Effector memory CD4-positive, alpha-beta T cell (primary cell): Measurements from ENCODE around the gene ZNF469.

Source experiments
- DNase-seq, 3 donors: peaks; one replicate each; pipeline ENCODE4 v3.0.0-alpha.2; 2020
- H3K27ac ChIP-seq: 2 replicates; pipeline ENCODE4 v1.7.0; 2013; ENCODE audit warnings: mild to moderate bottlenecking, low read length, moderate library complexity; ENCODE audit not compliant: insufficient read depth, poor library complexity, severe bottlenecking
- H3K27me3 ChIP-seq: replicated peaks from 2 replicates; pipeline ENCODE4 v1.7.0; 2013; ENCODE audit warnings: mild to moderate bottlenecking, low read length; ENCODE audit not compliant: insufficient read depth, control insufficient read depth, poor library complexity, severe bottlenecking
- H3K36me3 ChIP-seq: 2 replicates; pipeline ENCODE4 v1.7.0; 2013; ENCODE audit warnings: mild to moderate bottlenecking, low read length, moderate library complexity; ENCODE audit not compliant: control insufficient read depth, insufficient read depth
- H3K4me1 ChIP-seq: 2 replicates; pipeline ENCODE4 v1.7.0; 2013; ENCODE audit warnings: low read length, mild to moderate bottlenecking; ENCODE audit not compliant: control insufficient read depth, insufficient read depth, poor library complexity, severe bottlenecking
- H3K4me3 ChIP-seq: 2 replicates; pipeline ENCODE4 v1.7.0; 2013; ENCODE audit warnings: low read length, low read depth, mild to moderate bottlenecking; ENCODE audit not compliant: insufficient read depth, poor library complexity, severe bottlenecking
- H3K9me3 ChIP-seq: 2 replicates; pipeline ENCODE4 v1.7.0; 2013; ENCODE audit warnings: mild to moderate bottlenecking, low read length, moderate library complexity; ENCODE audit not compliant: control insufficient read depth

The ZNF469 gene

GRCh38 chr16:88353232-88353631 is 29.5 kb upstream of the ZNF469 start:
- Histone ChIP-seq H3K27ac (no peak overlapping the region), H3K9me3 (no peaks in the 10 kb centered on the region), H3K4me1 (peaks cover 2% of the 10 kb centered on the region), H3K4me3 (no peak overlapping the region), H3K27me3 (no peaks in the 10 kb centered on the region), H3K36me3 (no peaks in the 10 kb centered on the region)
- no peak for DNase-seq

GRCh38 chr16:88353691-88354090 is 29.1 kb upstream of the ZNF469 start:
- no peak overlapping the region for H3K4me3 ChIP-seq
- H3K36me3 ChIP-seq: no peaks in the 10 kb centered on the region
- H3K27me3 ChIP-seq: no peaks in the 10 kb centered on the region
- H3K9me3 ChIP-seq: no peaks in the 10 kb centered on the region
- no peak for DNase-seq
- no peaks in the 10 kb centered on the region for H3K4me1 ChIP-seq
- no peak overlapping the region for H3K27ac ChIP-seq

GRCh38 chr16:88354229-88355092 is 28.3 kb upstream of the ZNF469 start:
- Histone ChIP-seq H3K4me1 (no peaks in the 10 kb centered on the region), H3K4me3 (no peak overlapping the region), H3K27ac (no peak overlapping the region), H3K9me3 (no peaks in the 10 kb centered on the region), H3K27me3 (no peaks in the 10 kb centered on the region), H3K36me3 (no peaks in the 10 kb centered on the region)
- no peak for DNase-seq

GRCh38 chr16:88355093-88355388 is 27.7 kb upstream of the ZNF469 start:
- no peak for DNase-seq

GRCh38 chr16:88355389-88356123 is 27.2 kb upstream of the ZNF469 start:
- DNase-seq: no peak
- no peaks in the 10 kb centered on the region for H3K36me3 ChIP-seq
- no peak overlapping the region for H3K4me3 ChIP-seq
- no peak overlapping the region for H3K27ac ChIP-seq
- H3K27me3 ChIP-seq: no peaks in the 10 kb centered on the region
- no peaks in the 10 kb centered on the region for H3K4me1 ChIP-seq
- H3K9me3 ChIP-seq: no peaks in the 10 kb centered on the region

More at GRCh38 chr16:88355093-88355388, 27.7 kb upstream of the ZNF469 start:
- Histone ChIP-seq H3K36me3 (no peaks in the 10 kb centered on the region), H3K4me1 (no peaks in the 10 kb centered on the region), H3K4me3 (no peak overlapping the region), H3K9me3 (no peaks in the 10 kb centered on the region), H3K27ac (no peak overlapping the region), H3K27me3 (no peaks in the 10 kb centered on the region)

GRCh38 chr16:88356124-88356726 is 26.5 kb upstream of the ZNF469 start:
- no peak for DNase-seq
- H3K27ac ChIP-seq: no peak overlapping the region
- no peaks in the 10 kb centered on the region for H3K4me1 ChIP-seq
- no peaks in the 10 kb centered on the region for H3K27me3 ChIP-seq
- no peaks in the 10 kb centered on the region for H3K9me3 ChIP-seq
- no peak overlapping the region for H3K4me3 ChIP-seq
- no peaks in the 10 kb centered on the region for H3K36me3 ChIP-seq

GRCh38 chr16:88356727-88357199 is 26.0 kb upstream of the ZNF469 start:
- H3K4me1 ChIP-seq: no peaks in the 10 kb centered on the region
- H3K9me3 ChIP-seq: no peaks in the 10 kb centered on the region
- H3K27me3 ChIP-seq: no peaks in the 10 kb centered on the region
- H3K27ac ChIP-seq: no peak overlapping the region
- DNase-seq: no peak
- no peak overlapping the region for H3K4me3 ChIP-seq
- no peaks in the 10 kb centered on the region for H3K36me3 ChIP-seq

- DNase-seq: no peak
- Histone ChIP-seq H3K4me3 (no peak overlapping the region), H3K4me1 (no peaks in the 10 kb centered on the region), H3K36me3 (no peaks in the 10 kb centered on the region), H3K9me3 (no peaks in the 10 kb centered on the region), H3K27me3 (no peaks in the 10 kb centered on the region), H3K27ac (no peak overlapping the region)
Observed at GRCh38 chr16:88357317-88358022, 25.3 kb upstream of the ZNF469 start.

- Histone ChIP-seq H3K9me3 (no peaks in the 10 kb centered on the region), H3K27me3 (no peaks in the 10 kb centered on the region), H3K27ac (no peak overlapping the region), H3K4me3 (no peak overlapping the region), H3K36me3 (no peaks in the 10 kb centered on the region), H3K4me1 (no peaks in the 10 kb centered on the region)
- no peak for DNase-seq
Observed at GRCh38 chr16:88358023-88358420, 24.7 kb upstream of the ZNF469 start.
